Effector memory CD4-positive, alpha-beta T cell (primary cell): ENCODE data around the gene MAP3K2.

Experiments used
- DNase-seq, 3 donors: peaks; one replicate each; pipeline ENCODE4 v3.0.0-alpha.2; 2020
- H3K27ac ChIP-seq: 2 replicates; pipeline ENCODE4 v1.7.0; 2013; ENCODE audit warnings: mild to moderate bottlenecking, low read length, moderate library complexity; ENCODE audit not compliant: insufficient read depth, poor library complexity, severe bottlenecking
- H3K27me3 ChIP-seq: replicated peaks from 2 replicates; pipeline ENCODE4 v1.7.0; 2013; ENCODE audit warnings: mild to moderate bottlenecking, low read length; ENCODE audit not compliant: insufficient read depth, control insufficient read depth, poor library complexity, severe bottlenecking
- H3K36me3 ChIP-seq: 2 replicates; pipeline ENCODE4 v1.7.0; 2013; ENCODE audit warnings: mild to moderate bottlenecking, low read length, moderate library complexity; ENCODE audit not compliant: control insufficient read depth, insufficient read depth
- H3K4me1 ChIP-seq: 2 replicates; pipeline ENCODE4 v1.7.0; 2013; ENCODE audit warnings: low read length, mild to moderate bottlenecking; ENCODE audit not compliant: control insufficient read depth, insufficient read depth, poor library complexity, severe bottlenecking
- H3K4me3 ChIP-seq: 2 replicates; pipeline ENCODE4 v1.7.0; 2013; ENCODE audit warnings: low read length, low read depth, mild to moderate bottlenecking; ENCODE audit not compliant: insufficient read depth, poor library complexity, severe bottlenecking
- H3K9me3 ChIP-seq: 2 replicates; pipeline ENCODE4 v1.7.0; 2013; ENCODE audit warnings: mild to moderate bottlenecking, low read length, moderate library complexity; ENCODE audit not compliant: control insufficient read depth

The MAP3K2 gene

GRCh38 chr2:127394492-127394891 is 6.7 kb upstream of the MAP3K2 start:
- no peak overlapping the region for H3K4me3 ChIP-seq
- peaks cover 4% of the 10 kb centered on the region for H3K4me1 ChIP-seq
- H3K27me3 ChIP-seq = no peaks in the 10 kb centered on the region
- no peak overlapping the region for H3K27ac ChIP-seq
- no peaks in the 10 kb centered on the region for H3K9me3 ChIP-seq
- DNase-seq = no peak
- no peaks in the 10 kb centered on the region for H3K36me3 ChIP-seq

GRCh38 chr2:127392828-127393578 is 5.2 kb upstream of the MAP3K2 start:
- Histone ChIP-seq H3K36me3 (no peaks in the 10 kb centered on the region), H3K4me1 (peaks cover 15% of the 10 kb centered on the region), H3K27ac (no peak overlapping the region), H3K4me3 (no peak overlapping the region), H3K9me3 (no peaks in the 10 kb centered on the region), H3K27me3 (no peaks in the 10 kb centered on the region)
- no peak for DNase-seq

- no peaks in the 10 kb centered on the region for H3K36me3 ChIP-seq
- H3K27me3 ChIP-seq = no peaks in the 10 kb centered on the region
- H3K4me1 ChIP-seq = peaks cover 15% of the 10 kb centered on the region
- DNase-seq = no peak
- H3K27ac ChIP-seq = no peak overlapping the region
- no peak overlapping the region for H3K4me3 ChIP-seq
- H3K9me3 ChIP-seq = no peaks in the 10 kb centered on the region
Observed at GRCh38 chr2:127392133-127392827, 4.5 kb upstream of the MAP3K2 start.

GRCh38 chr2:127389778-127390435 is 2.1 kb upstream of the MAP3K2 start:
- Histone ChIP-seq H3K4me1 (peaks cover 33% of the 10 kb centered on the region), H3K27me3 (no peaks in the 10 kb centered on the region), H3K9me3 (no peaks in the 10 kb centered on the region), H3K27ac (peak overlapping the region; percentile 46), H3K4me3 (no peak overlapping the region), H3K36me3 (no peaks in the 10 kb centered on the region)
- no peak for DNase-seq

DNA sequence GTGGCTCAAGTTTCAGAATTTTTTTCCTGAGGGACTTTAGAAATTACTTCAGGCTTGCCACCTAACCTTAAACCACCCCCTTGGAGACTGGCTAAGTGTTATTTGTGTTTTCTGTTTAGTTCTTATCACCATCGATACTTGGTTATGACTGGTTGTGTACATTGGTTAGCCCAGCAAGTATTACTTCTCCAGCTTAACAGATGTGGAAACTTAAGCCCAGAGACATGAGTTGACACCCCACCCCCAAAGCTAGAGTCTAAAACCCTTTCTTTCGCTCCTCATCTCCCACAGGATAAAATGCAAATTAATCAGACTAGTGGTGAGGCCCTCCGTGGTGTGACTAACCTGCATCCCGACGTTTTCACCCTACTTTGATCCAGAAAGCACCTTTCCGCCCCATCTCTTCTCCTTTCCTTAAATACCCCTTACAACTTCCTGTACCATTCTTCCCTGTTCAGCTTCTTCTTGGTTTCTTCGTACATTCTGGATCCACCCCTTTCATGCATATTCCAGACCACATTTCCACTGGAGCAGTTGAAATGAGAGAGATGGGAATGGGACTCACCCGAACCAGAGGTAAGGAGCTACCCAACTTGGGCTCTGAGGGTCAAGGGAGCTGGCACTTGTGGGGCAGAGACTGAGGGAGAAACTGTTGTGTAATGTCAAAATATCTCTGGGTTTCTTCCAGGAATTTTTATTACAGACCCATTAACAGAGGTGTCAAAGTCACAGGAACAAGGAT is 819 bp upstream of the MAP3K2 start:
- no peak for DNase-seq
- H3K27me3 ChIP-seq = no peaks in the 10 kb centered on the region
- H3K36me3 ChIP-seq = no peaks in the 10 kb centered on the region
- H3K4me1 ChIP-seq = peaks cover 33% of the 10 kb centered on the region
- no peaks in the 10 kb centered on the region for H3K9me3 ChIP-seq
- H3K4me3 ChIP-seq = peak overlapping the region; percentile 59
- peak overlapping the region; percentile 99 for H3K27ac ChIP-seq

DNA sequence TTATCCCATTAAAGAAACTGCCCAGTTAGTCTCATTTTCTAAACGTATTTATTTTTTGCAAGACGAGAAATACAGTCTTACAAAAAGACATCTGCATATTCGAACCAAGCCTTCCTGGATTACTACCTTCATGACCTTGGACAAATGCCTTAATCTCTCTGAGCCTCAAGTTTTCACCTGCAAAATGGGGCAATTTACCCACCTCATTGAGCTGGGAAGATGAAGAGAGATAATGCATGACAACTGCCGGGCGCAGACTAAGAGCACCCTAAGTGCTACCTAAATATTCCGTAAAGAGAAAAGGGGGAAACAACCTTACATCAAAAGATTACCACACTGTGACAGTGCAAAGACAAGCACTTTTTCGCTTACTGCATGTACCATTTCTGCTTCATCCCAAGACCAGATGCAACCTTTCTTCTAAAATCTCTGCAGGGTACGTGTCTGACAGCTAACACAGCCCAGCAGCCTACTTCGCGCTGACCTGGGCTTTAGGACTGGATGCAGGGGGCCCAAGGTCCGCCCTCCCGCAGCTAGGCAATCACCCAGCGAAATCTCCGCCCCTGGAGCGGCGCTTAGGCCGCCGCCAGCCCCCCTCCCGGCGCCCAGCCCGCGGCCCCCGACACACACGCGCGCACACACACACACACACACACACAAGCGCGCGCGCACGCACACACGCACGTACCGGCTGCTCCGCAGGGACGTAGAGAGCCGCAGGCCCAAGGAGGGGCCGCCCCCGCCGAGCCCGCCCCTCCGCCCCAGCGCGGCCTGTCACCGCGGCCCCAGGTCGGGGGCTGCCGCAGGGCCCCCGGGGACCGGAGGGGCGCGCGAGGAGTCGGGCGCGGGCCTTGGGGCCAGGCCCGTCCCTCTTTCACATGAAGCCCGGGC is 766 bp downstream of the MAP3K2 start:
- peaks cover 33% of the 10 kb centered on the region for H3K4me1 ChIP-seq
- H3K27me3 ChIP-seq = no peaks in the 10 kb centered on the region
- H3K9me3 ChIP-seq = no peaks in the 10 kb centered on the region
- peak; percentile 70 to 74 (median 71) for DNase-seq
- peak overlapping the region; percentile 89 for H3K4me3 ChIP-seq
- H3K36me3 ChIP-seq = no peaks in the 10 kb centered on the region
- H3K27ac ChIP-seq = peak overlapping the region; percentile 99

GRCh38 chr2:127386246-127386645 is 1.5 kb downstream of the MAP3K2 start:
- no peaks in the 10 kb centered on the region for H3K9me3 ChIP-seq
- H3K4me1 ChIP-seq = peaks cover 37% of the 10 kb centered on the region
- H3K27me3 ChIP-seq = no peaks in the 10 kb centered on the region
- H3K36me3 ChIP-seq = no peaks in the 10 kb centered on the region
- peak overlapping the region; percentile 89 for H3K4me3 ChIP-seq
- no peak overlapping the region for H3K27ac ChIP-seq
- no peak for DNase-seq

DNA sequence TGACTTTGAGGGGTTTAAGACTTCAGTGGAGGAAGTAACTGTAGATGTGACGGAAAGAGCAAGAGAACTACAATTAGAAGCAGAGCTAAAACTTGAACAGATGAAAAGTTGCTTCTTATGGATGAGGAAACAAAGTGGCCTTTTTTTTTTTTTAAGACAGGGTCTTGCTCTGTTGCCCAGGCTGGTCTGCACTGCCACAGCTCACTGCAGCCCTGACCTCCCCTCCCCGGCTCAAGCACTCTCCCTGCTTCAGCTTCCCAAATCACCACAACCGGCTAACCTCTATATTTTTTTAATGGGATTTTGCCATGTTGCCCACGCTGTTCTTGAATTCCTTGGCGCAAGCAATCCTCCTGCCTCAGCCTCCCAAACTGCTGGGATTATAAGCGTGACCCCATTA is 3.2 kb downstream of the MAP3K2 start:
- H3K27me3 ChIP-seq = no peaks in the 10 kb centered on the region
- H3K27ac ChIP-seq = no peak overlapping the region

DNA sequence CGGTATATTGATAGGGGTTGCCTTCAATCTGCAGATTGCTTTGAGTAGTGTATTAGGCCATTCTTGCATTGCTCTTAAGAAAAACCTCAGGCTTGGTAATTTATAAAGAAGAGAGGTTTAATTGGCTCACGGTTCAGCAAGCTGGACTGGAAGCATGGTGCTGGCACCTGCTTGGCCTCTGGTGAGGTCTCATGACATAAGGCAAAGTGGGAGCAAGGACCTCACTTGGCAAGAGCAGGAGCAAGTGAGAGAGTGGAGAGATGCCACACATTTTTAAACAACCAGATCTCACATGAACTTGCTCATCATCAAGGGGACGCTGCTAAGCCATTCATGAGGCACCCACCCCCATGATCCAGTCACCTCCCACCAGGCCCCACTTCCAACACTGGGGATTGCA is 4.9 kb downstream of the MAP3K2 start:
- Histone ChIP-seq H3K27ac (no peak overlapping the region), H3K27me3 (no peaks in the 10 kb centered on the region), H3K4me3 (no peak overlapping the region), H3K9me3 (no peaks in the 10 kb centered on the region), H3K36me3 (no peaks in the 10 kb centered on the region), H3K4me1 (peaks cover 22% of the 10 kb centered on the region)
- no peak for DNase-seq

More for the DNA sequence above, 3.2 kb downstream of the MAP3K2 start:
- Histone ChIP-seq H3K9me3 (no peaks in the 10 kb centered on the region), H3K4me3 (no peak overlapping the region), H3K36me3 (no peaks in the 10 kb centered on the region), H3K4me1 (peaks cover 34% of the 10 kb centered on the region)
- DNase-seq = no peak
